ENCODE results near the gene MYOG. TPM values are rescaled to one million over a fixed set of nuclear protein-coding genes. Genes with fewer than 3 reads are reported as not detected.

Gene MYOG
- total RNA-seq, 1 donor from 2014 or later = not detected

GRCh38 chr1:203040513-203041275 lies 45.1 kb downstream of the MYOG start:
- TF ChIP-seq CTCF (IDR thresholded peaks at IDR 0.05) = no peak
- no peak overlapping the region for H3K27ac ChIP-seq
- intact Hi-C loops (cut with DNase I) = loop anchor here (5.0 kb wide), 1 partner anchor 87 kb away; the partner anchor contains the start of gene ADORA1

GRCh38 chr1:203039609-203040512 lies 46.0 kb downstream of the MYOG start:
- Histone ChIP-seq H3K4me3 (no peak overlapping the region), H3K27ac (no peak overlapping the region), H3K36me3 (peaks cover 0 to 4% of the 10 kb centered on the region in 2 donors), H3K4me1 (peaks cover 16 to 23% of the 10 kb centered on the region in 2 donors), H3K9me3 (no peaks in the 10 kb centered on the region), H3K27me3 (no peaks in the 10 kb centered on the region)
- no peak for TF ChIP-seq CTCF (IDR thresholded peaks at IDR 0.05)
- no peak for DNase-seq (ENCODE audit: low spot score in 2 of 2)
- intact Hi-C loops (cut with DNase I) = loop anchor here (1.0 to 5.0 kb wide), 5 partner anchors 31 to 229 kb away; partner anchors contain the start of gene ADORA1

More at GRCh38 chr1:203040513-203041275, 45.1 kb downstream of the MYOG start:
- peaks cover 16 to 23% of the 10 kb centered on the region in 2 donors for H3K4me1 ChIP-seq
- peaks cover 0 to 4% of the 10 kb centered on the region in 2 donors for H3K36me3 ChIP-seq
- no peak for DNase-seq (ENCODE audit: low spot score in 2 of 2)
- no peak overlapping the region for H3K4me3 ChIP-seq
- H3K9me3 ChIP-seq = no peaks in the 10 kb centered on the region
- H3K27me3 ChIP-seq = no peaks in the 10 kb centered on the region

GRCh38 chr1:203038891-203039608 lies 46.8 kb downstream of the MYOG start:
- intact Hi-C loops (cut with DNase I) = loop anchor here (1.0 to 2.0 kb wide), 5 partner anchors 13 to 230 kb away; partner anchors contain the start of gene PPFIA4
- Histone ChIP-seq H3K27ac (peak overlapping the region; percentile 87 to 92), H3K36me3 (no peaks in the 10 kb centered on the region), H3K4me1 (peaks cover 16 to 23% of the 10 kb centered on the region in 2 donors), H3K9me3 (no peaks in the 10 kb centered on the region), H3K27me3 (no peaks in the 10 kb centered on the region), H3K4me3 (peak overlapping the region in 1 of 2 donors; percentile 19)
- peak; percentile 83 to 88 (median 86) for TF ChIP-seq CTCF (IDR thresholded peaks at IDR 0.05)
- peak in 1 of 2 donors; percentile 85 for DNase-seq (ENCODE audit: low spot score in 2 of 2)

- DNase-seq (ENCODE audit: low spot score in 2 of 2) = peak; percentile 76 to 94
- H3K27ac ChIP-seq = peak overlapping the region; percentile 87 to 92
- no peaks in the 10 kb centered on the region for H3K9me3 ChIP-seq
- peaks cover 16 to 23% of the 10 kb centered on the region in 2 donors for H3K4me1 ChIP-seq
- no peaks in the 10 kb centered on the region for H3K36me3 ChIP-seq
- TF ChIP-seq CTCF (IDR thresholded peaks at IDR 0.05) = peak in 2 of 3 experiments; percentile 28 to 34
- H3K27me3 ChIP-seq = no peaks in the 10 kb centered on the region
- intact Hi-C loops (cut with DNase I) = loop anchor here (1.0 to 2.0 kb wide), 2 partner anchors 12 to 231 kb away; partner anchors contain the start of gene PPFIA4
- H3K4me3 ChIP-seq = peak overlapping the region in 1 of 2 donors; percentile 19
Observed at GRCh38 chr1:203038217-203038741, 47.5 kb downstream of the MYOG start.

Data from ascending aorta (tissue), 2 donors.